Coronary artery (tissue), 2 donors: ENCODE measurements around the gene PIEZO2.

Source experiments
- DNase-seq: peaks from one replicate; pipeline ENCODE4 v3.0.0-alpha.2; 2017; ENCODE audit warnings: low spot score
- H3K27ac ChIP-seq, 2 donors: fragments of 200-600 bp; sonication (generic); one replicate each; pipeline ENCODE4 v1.5.1; 2016 to 2019
- H3K4me3 ChIP-seq: fragments of 200-600 bp; sonication (generic); 2 replicates; pipeline ENCODE4 v1.5.1; 2016; ENCODE audit warnings: mild to moderate bottlenecking, moderate library complexity
- CTCF ChIP-seq: fragments of 200-600 bp; sonication (generic); IDR thresholded peaks from one replicate; pipeline ENCODE4 v1.5.1; 2019; ENCODE audit warnings: antibody characterized with exemption

Gene PIEZO2

GRCh38 chr18:10949655-10950054, 199.7 kb downstream of the PIEZO2 start:
- no peak overlapping the region for H3K4me3 ChIP-seq
- TF ChIP-seq CTCF: no peak
- no peak for DNase-seq
- no peak overlapping the region for H3K27ac ChIP-seq

GRCh38 chr18:10948421-10948820, 200.9 kb downstream of the PIEZO2 start:
- no peak for TF ChIP-seq CTCF
- no peak for DNase-seq
- H3K27ac ChIP-seq: no peak overlapping the region
- no peak overlapping the region for H3K4me3 ChIP-seq

GRCh38 chr18:10946058-10946457, 203.3 kb downstream of the PIEZO2 start:
- no peak for DNase-seq
- Histone ChIP-seq H3K4me3 (no peak overlapping the region), H3K27ac (no peak overlapping the region)
- no peak for TF ChIP-seq CTCF

- no peak for DNase-seq
- H3K4me3 ChIP-seq: no peak overlapping the region
- H3K27ac ChIP-seq: no peak overlapping the region
- no peak for TF ChIP-seq CTCF
Measured at GRCh38 chr18:10942998-10943397, 206.4 kb downstream of the PIEZO2 start.

GRCh38 chr18:10939822-10940221, 209.5 kb downstream of the PIEZO2 start:
- Histone ChIP-seq H3K4me3 (no peak overlapping the region), H3K27ac (no peak overlapping the region)
- no peak for TF ChIP-seq CTCF
- DNase-seq: no peak

GRCh38 chr18:10937743-10938640, 211.4 kb downstream of the PIEZO2 start:
- no peak overlapping the region for H3K27ac ChIP-seq
- no peak for DNase-seq
- H3K4me3 ChIP-seq: no peak overlapping the region
- TF ChIP-seq CTCF: no peak
